GM13976 (cell line): ENCODE measurements around the gene PRCP.

Source experiments
- DNase-seq: peaks from one replicate; pipeline ENCODE4 v3.0.0; 2012; ENCODE audit warnings: low spot score
- in situ Hi-C: fragments of 300-500 bp; cut with MboI; formaldehyde crosslinking; loops from one replicate; pipeline ENCODE4 v1.12.0; 2022; ENCODE audit warnings: low sequenced_read_pairs, mixed read lengths, inconsistent platforms; ENCODE audit not compliant: unreplicated experiment
- TF ChIP-seq, protein P1 (sequence below): IDR thresholded peaks from 2 replicates; pipeline ENCODE4 v1.5.1; 2012; ENCODE audit warnings: borderline replicate concordance, mild to moderate bottlenecking; ENCODE audit not compliant: insufficient read depth; ENCODE audit errors: extremely low read depth, missing control alignments, control extremely low read depth

The PRCP gene

DNA sequence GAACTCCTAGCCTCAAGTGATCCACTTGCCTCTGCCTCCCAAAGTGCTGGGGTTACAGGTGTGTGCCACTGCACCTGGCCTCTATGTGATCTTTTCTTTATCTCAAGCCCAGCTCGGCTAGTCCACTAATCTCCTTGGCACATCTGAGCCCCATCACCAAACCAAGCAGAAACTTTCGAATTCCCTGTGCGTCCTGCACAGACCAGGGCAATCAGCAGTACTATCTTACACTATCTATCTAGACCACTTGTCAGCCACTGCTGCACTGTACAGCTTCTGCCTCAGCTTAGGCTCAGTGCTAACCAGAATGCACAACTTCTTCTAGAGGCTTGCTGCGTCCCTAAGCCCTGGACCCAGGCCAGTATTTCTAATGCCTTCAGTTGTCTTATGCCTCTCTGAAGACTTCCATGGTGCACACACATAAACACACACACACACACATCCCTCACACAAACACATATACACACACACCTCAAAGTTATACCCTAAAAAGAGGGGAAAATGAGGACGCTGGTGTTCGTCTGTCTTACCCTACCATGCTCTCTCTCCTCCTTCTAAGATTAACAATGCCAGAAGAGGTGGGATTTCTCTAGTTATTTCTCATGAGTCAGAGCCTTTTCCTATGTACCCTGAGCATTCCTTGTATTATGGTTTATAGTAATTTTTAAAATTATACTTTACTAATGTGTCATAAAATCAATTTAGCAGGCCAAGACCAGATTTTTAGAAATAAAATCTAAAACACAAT lies 107.2 kb downstream of the PRCP start:
- TF ChIP-seq, protein P1, sequence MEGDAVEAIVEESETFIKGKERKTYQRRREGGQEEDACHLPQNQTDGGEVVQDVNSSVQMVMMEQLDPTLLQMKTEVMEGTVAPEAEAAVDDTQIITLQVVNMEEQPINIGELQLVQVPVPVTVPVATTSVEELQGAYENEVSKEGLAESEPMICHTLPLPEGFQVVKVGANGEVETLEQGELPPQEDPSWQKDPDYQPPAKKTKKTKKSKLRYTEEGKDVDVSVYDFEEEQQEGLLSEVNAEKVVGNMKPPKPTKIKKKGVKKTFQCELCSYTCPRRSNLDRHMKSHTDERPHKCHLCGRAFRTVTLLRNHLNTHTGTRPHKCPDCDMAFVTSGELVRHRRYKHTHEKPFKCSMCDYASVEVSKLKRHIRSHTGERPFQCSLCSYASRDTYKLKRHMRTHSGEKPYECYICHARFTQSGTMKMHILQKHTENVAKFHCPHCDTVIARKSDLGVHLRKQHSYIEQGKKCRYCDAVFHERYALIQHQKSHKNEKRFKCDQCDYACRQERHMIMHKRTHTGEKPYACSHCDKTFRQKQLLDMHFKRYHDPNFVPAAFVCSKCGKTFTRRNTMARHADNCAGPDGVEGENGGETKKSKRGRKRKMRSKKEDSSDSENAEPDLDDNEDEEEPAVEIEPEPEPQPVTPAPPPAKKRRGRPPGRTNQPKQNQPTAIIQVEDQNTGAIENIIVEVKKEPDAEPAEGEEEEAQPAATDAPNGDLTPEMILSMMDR = no peak
- no peak for DNase-seq
- in situ Hi-C loops = no loop called here

DNA sequence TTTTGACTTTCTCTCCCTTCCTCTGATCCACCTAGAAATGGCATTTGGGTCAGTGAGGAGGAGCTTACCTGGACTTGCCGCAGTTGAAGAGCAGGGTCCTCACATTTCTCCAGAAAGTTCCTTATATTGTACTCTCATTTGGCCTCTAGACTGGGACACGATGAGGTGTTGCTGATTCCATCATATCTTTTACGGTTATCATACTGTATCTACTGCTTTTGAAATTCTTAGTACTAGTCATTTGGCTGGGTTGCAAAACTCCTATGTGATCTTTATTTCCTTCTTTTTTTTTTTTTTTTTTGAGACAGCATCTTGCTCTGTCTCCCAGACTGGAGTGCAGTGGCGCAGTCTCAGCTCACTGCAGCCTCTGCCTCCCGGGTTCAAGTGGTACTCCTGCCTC lies 107.9 kb downstream of the PRCP start:
- DNase-seq = no peak
- TF ChIP-seq, protein P1 = no peak
- in situ Hi-C loops = no loop called here

DNA sequence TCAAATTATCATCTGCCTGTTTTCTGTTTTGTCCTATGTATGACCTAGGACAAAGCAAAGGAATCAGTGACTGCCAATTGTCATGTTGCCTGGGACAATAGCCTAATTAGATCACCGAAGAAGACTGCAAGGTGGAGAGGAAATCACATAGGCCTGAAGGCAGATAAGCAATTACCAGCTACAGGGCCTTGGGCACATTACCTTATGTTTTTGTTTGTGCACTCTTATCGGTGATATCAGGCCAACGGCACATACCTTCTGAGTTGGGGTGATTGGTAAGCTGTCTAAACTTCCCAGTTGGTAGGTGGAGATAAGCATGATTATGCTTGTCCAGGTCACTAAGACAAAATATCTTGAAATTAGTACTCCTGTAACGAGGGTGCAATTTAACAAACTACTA lies 108.5 kb downstream of the PRCP start:
- no peak for DNase-seq
- TF ChIP-seq, protein P1 = no peak
- in situ Hi-C loops = no loop called here

DNA sequence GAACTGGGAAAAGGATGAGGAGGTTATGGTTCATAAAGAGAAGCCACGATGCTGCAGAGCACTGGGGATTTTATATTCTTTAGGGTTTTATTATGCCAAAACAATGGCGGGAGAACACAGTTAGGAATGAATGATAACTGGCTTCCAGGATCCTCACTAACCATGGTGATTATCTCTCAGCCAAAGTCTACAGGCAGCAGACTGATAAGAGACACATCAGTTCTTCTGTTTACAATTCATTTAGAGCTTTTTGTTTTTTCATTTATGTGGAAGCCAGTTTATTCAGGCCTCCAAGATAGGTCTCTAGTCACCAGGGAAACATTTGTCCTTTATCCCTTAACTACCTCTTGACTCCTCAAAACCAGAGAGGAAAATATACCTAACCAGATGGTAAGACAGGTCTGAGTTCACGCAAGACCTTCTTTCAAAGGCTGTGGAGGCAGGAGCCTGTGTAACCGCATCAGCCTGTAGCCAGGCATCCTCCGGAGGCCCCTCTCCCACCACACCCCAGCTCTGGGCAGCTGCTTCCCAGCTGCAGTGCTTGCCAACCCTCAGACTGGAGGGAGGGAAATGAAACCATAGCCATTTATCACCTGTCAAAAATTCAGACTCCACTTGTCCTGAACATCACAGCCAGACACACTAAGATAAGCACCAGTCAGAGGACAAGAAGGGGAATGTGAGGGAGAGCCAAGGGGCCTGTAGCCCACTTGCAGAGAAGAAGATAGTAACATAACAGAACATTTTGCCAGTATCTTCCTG lies 109.3 kb downstream of the PRCP start:
- DNase-seq = no peak
- TF ChIP-seq, protein P1 = no peak
- in situ Hi-C loops = no loop called here

DNA sequence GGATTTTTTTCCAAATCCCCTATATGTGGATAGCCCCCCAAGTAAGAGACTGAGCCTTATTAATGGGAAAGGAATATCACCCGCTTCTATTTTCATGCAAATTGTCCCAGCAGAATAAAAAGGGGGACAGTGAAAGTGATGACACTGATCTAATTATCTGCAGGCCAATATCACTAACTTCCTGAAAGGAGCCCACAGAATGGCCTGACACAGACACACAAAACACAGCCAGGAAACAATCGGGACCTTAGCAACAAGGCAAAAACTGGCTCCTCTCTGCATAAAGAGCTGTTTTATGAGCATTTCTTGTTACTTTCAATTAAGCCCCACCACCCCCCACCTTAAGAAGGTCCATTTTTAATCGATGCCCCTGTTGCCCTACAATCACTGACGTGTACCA lies 112.2 kb downstream of the PRCP start:
- DNase-seq = no peak
- TF ChIP-seq, protein P1 = no peak
- in situ Hi-C loops = no loop called here

DNA sequence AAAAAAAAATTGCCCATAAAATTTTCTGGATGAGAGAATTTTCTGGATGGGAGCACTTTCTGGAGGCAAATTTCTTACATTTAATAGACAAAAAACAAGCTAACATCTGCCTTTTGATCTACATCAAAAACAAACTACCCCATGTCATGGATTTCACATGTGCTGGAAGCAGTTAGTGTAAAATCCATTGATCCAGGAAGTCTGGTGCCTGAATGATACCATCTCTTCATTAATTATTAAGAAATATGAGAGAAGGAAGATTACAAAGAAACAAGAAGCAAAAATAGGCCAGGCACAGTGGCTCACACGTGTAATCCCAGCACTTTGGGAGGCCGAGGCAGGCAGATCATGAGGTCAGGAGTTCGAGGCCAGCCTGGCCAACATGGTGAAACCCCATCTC lies 113.4 kb downstream of the PRCP start:
- TF ChIP-seq, protein P1 = no peak
- in situ Hi-C loops = no loop called here
- no peak for DNase-seq
